GM18511 (cell line): ENCODE data around the gene APBB1.

Experiments used
- ATAC-seq: cut with Tn5 transposase; IDR thresholded peaks from one replicate; pipeline ENCODE4 v1.9.1; 2021; ENCODE audit warnings: mild to moderate bottlenecking, moderate library complexity; ENCODE audit not compliant: unreplicated experiment

The APBB1 gene

DNA sequence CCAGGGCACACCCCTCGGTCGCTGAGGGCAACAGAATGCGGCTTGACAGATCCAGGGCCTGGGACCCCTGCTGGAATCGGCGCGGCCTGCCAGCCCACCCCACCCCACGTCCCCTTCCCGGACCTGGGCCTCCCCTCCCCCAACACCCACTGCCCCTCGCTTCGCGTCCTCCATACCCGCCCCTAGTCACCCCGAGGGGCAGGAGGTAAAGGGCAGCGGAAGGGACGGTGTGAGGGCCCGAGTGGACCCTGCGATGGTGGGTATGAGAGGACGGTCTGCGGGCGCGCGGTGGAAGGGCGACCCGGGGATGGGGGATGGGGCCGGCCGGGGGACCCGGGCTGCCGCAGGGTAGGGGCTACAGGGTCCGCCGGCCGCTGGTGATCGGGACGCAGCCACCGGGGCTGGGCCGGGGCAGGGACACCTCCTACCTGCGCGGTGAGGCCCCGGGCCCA is 311 bp downstream of the APBB1 start:
- ATAC-seq = peak; percentile 29

DNA sequence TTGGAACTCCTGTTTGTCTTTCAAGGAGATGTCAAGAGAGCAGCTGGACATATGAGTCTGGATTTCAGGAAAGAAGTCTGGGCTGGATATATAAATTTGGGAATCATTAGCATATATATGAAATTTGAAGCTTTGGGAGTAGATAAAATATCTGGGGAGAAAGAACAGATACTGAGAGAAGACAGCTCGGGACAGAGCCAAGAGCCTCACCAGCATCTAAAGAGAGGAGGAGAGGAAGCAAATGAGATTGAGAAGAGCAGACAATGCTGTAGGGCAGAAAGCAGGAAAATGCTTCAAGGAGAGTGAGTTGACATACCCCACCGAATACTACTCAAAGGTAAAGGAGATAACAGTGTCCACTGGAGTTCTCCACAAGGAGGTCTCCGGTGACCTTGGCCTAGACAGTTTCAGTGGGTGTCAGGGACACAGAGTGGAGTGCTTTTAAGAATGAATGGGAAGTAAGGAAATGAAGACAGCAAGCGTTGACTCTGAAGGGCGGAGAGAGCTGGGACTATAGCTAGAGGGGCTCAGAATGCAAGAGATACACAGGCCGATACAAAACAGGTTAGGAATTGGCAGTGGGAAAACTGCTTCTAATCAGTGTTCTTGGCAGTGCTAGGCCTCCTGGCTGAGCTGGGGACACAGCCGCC is 862 bp downstream of the APBB1 start:
- ATAC-seq = no peak

DNA sequence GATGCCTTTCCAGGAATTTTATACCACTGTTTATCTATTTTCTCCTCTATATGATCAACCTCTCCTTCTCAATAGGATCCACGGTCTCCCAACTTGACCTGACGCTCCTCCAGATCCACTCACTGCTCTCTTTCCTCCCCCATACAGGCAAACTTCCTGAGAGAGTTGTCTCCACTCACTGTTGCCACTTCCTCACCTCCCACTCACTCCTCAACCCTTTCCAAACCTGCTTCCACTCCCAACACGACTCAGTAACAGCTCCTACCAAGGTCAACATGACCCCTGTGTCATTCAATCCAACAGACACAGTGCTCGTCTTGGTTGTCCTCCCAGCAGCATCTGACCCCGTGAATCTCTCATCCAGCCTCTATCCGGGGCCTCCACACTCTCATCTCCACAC is 3.1 kb downstream of the APBB1 start:
- ATAC-seq = no peak

GRCh38 chr11:6414874-6415328 is 4.0 kb downstream of the APBB1 start:
- peak; percentile 62 for ATAC-seq

DNA sequence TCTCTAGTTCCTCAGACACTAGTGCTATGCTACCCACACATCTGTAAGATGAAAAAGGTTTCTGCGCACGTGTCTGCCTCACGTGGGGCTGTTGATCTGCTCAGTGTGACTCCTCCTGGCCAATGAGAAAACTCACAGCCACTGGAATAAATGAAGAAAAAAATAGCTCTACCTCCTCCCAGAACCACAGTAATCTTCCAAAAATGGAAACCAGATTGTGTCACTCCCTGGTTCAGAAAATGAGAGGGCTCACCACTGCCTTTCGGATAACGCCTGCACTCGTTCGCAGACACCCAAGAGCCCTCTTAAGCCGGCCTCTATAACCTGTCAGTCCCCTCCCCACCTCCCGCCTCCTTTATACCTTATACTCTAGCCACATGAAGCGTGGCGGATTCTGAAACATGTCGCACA is 5.1 kb downstream of the APBB1 start:
- no peak for ATAC-seq

GRCh38 chr11:6411594-6412031 is 7.3 kb downstream of the APBB1 start:
- no peak for ATAC-seq

DNA sequence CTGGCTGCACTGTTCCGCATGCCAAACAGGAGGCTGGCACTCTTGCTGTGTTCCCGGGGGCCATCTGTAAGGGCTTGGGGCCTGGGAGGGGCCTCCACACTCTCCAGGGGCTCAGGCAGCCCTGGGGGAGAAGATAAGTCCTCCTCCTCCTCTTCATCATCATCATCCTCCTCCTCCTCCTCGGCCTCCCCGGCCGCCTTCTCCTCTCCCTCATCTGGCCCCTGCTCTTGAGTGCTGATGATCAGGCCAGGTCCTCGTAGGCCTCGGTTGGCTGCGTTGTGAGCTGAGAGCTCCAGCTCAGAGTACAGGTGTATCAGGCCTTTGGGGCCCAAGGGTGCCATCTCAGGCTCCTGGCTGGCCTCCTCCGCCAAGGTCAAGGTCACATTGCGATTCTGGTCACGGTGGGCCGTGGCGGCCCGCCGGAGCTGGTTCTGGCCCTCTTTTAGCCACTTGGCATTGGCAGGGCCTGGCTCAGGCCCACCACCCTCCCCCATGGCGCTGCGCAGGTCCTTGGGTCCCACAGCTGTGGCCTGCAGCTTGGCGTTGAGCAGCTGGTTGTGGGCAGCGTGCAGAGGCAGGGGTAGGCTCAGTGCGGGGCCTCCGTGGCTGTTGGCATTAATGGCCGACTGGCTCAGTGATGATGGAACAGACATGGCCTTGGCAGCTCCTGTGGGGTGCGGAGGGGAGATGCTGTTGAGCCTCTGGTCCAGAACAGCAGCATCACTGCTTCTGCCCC is 8.0 kb downstream of the APBB1 start:
- ATAC-seq = no peak

- no peak for ATAC-seq
These were observed 12.5 kb downstream of the APBB1 start for GRCh38 chr11:6406370-6406769.

GRCh38 chr11:6405846-6406245 is 13.0 kb downstream of the APBB1 start:
- no peak for ATAC-seq

- ATAC-seq = no peak
These were observed 13.7 kb downstream of the APBB1 start for GRCh38 chr11:6405052-6405667.

- no peak for ATAC-seq
These were observed 14.4 kb downstream of the APBB1 start for GRCh38 chr11:6404342-6405051.

- no peak for ATAC-seq
These were observed 15.4 kb downstream of the APBB1 start for GRCh38 chr11:6403539-6403938.

- ATAC-seq = peak; percentile 95
These were observed 16.3 kb downstream of the APBB1 start for GRCh38 chr11:6402561-6402981.

DNA sequence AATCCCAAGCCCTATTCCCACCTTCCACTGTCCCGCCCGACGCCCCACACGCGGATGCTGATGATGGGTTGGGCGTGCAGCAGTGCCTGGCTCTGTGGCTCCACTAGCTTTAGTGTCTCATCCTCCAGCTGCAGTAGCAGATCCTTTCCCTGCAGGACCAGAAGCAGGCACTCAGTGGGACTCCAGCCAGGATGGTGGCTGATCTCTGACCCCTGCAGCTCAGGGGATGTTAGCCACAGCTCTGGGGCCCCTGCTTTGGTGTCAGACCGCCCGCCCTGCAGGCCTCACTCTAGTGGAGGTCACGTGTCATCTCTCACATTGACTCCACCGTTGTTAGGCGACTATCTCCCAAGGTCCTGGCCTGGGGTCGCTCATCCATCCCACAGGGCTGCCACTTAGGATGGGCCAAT is 16.8 kb downstream of the APBB1 start:
- peak; percentile 63 for ATAC-seq

DNA sequence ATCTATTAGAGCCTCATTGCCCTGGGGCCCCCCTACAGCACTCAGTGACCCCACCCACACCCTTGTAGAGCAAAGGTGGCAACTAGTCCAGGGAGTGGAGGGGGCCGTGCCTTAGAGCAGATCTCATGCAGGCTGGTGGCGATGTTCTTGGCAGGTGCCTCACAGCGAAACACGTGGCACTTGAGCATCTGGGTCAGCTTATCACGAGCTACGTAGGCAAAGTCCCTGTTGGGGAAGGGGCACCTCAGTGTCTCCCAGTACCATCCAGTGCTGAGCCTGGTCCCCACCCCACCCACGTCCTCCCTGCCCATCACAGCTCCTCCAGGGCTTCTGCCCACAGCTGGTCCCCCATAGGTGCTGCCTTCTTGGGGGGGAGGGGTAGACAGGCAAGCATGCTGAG is 17.4 kb downstream of the APBB1 start:
- no peak for ATAC-seq

DNA sequence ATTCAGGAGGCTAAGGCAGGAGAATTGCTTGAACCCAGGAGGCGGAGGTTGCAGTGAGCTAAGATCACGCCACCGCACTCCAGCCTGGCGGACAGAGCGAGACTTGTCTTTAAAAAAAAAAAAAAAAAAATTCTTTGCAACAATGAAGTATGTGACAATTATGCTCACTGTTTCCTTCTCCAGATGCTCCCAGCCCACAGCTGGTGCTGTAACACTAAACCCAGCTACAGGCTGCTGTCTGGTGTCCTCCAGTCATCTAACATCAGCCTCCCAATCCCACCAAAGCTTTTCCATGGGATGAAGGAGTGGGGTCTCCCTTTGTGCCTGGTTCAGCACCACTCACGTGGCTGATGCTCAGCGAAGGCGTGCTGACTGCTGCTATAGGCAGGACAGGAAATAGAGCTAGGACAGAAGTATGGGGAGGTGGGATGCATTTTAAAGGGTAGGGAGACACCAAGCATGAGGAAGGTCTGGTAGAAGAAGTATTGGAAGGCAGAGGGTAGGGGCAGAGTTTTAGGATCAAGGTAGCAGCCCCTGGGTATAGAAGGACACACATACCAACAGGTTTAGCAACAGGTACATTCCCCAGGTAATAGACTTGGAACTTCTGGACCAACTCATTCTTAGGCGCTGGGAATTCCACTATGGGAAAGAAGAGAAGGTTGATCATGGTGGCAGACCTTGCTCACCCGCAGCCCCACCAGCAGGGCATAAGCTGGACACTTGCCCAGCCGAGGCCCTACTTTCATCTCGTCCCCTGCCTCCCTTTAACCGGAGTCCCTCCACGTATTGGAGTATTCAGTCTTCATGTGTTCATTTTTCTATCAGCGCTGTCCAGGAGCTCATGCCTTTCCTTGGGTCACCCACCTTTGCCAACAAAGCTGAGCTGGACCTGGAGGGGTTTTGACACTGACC is 18.2 kb downstream of the APBB1 start:
- no peak for ATAC-seq

DNA sequence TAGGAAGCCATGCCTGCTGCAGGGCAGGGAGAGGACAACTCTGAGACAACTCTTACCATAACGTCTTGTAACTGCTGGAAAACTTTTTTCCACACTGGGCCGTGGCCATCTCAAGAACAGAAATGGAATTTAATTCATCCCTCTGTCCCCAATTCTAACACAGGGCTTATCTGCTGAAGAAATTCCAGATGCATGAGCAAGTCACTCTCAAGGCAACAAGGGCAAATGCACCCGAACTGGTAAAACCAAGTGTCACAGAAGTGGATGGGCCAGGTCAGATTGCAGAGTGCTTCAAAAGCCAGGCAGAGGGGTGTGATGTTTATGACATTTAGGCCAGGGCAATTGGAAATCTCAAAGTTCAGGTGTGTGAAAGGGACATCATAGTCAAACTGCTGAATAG is 21.3 kb downstream of the APBB1 start:
- ATAC-seq = no peak

DNA sequence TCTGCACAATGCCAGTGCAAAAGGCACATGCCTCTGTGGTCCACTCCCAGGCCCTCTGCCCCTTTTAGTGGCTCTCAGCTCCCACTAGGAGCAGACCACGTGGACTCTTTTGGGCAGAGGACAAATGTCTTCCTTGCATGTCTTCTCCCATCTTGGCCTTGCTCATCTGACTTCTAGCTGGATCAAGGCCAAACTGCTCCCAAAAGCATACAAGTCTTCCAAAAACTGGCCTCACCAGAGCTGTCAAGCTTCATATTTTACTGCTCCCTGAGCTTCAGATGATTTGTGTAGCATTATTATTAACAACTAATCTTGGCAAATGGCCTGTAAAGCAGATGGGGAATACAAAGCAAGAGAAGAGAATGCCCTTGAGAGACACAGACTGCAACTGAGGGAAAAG is 21.7 kb downstream of the APBB1 start:
- no peak for ATAC-seq

- ATAC-seq = no peak
These were observed 23.3 kb downstream of the APBB1 start for GRCh38 chr11:6395470-6396060.
